Endometrial microvascular endothelial cells (primary cell): ENCODE measurements around the gene TCEAL7. TPM values are rescaled to one million over a fixed set of nuclear protein-coding genes. Genes with fewer than 3 reads are reported as not detected.

Source experiments
- in situ Hi-C: cut with HindIII; loops from 2 replicates; pipeline ENCODE4 v1.10.0; 2017; ENCODE audit warnings: low sequenced_read_pairs, low pct_unique_long_range_greater_than_20kb; ENCODE audit errors: inconsistent ontology term
- total RNA-seq: library from RNA; depleted of rRNA; stranded (reverse); fragments of >200 nt; gene quantifications from one replicate; pipeline ENCODE4 v1.2.3, GENCODE V29; 2015; ENCODE audit errors: inconsistent ontology term

Gene TCEAL7
- total RNA-seq, 1 donor from 2014 or later = 2.3 TPM

DNA sequence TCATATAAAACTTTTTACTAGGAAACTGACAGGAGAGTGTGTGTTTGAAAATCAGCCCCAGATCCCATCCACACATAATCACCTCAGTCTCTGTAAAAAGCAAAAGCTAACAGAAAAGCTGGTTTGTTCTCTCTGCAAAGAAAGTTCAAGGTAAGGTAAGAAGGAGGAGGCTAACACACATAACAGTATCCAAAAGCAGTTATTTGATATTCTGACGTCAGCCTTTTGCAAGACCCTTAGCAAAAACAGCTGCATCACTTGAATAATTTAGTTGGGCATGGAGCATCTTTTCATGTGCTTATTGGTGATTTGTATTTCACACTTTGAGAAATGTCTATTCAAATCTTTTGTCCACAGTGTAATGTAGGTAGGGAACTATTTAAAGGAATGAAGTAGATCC is 31.8 kb downstream of the TCEAL7 start:
- in situ Hi-C loops = no loop called here

DNA sequence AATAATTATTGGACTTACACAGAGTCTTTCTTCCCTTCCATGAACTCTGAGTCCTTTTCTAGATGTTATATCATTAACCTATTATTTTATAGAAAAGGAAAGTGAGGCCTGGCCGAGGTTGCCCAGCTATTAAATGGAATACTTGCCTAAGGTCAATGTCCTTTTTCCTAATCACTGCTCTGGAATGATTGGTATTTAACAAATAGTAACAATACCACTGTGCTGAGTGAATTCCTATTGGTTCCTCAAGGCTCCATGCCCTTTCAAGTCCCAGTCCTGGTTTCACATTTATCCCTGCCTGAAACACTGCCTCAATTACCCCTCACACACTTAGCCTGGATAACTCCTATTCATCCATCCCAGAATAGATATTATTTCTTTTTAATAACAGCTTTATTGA is 32.4 kb downstream of the TCEAL7 start:
- in situ Hi-C loops = no loop called here

DNA sequence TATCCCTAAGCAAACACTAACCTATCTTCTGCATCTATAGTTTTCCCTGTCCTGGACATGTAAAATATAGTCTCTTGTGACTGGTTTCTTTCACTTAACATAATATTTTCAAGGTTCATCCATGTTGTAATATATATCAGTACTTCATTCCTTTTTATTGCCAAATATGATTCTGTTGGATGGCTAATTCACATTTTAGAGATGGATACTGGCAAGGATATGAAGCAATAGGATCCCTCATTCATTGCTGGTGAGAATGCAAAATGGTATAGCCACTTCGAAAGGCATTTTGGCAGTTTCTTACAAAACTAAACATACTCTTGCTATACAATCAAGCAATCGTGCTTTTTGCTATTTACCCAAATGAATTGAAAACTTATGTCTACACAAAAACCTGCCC is 33.0 kb downstream of the TCEAL7 start:
- in situ Hi-C loops = no loop called here

DNA sequence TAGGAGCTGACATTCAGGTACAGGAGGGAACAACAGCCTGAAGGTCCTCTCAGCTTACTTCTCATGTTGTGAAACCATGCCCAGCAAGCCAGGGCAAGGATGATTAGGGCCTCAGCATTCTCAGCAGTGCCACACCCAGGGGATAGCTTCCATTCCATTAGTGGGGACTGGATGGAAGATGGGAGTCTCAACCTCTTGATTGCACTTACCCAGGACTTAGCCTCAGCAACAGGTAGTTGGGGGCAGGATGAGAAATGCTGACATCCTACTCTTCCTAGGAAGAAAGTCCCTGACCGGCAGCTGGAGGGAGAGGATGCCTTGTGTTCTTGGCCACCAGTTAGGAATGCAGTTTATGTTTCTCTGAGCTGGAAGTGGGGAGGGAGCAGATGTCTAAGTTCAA is 37.5 kb downstream of the TCEAL7 start:
- in situ Hi-C loops = no loop called here

DNA sequence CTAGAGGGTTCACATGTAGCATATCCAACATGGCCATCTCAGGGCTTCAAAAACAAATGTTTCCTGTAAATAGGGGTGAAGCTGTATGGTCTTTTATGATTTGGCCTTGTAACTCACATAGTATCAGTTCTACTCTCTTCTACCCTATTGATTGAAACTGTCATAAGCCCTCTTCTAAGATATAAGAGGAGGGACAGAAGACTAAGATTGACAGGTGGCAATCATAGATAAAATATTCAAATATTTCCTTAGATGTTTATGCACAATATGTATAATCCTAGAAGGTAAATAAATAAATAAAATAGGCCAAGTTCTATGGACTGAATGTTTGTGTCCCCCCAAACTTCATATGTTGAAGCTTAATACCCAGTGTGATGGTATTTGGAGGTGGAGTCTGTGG is 39.4 kb downstream of the TCEAL7 start:
- in situ Hi-C loops = no loop called here

DNA sequence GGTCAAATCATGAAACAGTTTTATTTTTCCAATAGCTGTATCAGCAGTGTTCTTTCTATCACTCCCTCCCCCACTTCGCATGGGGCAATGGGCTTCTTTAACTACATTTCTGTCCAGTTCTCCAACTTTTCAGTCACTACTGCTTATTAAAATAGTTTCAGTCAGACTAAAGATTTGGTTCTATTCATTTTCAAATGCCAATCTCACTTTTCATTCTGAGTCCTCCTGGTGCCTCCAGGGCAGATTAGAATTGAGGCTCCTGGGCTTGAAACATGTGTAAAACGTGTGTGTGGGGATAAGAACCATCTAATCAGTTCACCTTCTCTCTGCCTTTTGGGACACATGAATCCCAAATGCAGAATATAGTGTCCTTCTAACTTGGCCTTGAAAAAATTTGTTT is 42.8 kb downstream of the TCEAL7 start:
- in situ Hi-C loops = no loop called here

DNA sequence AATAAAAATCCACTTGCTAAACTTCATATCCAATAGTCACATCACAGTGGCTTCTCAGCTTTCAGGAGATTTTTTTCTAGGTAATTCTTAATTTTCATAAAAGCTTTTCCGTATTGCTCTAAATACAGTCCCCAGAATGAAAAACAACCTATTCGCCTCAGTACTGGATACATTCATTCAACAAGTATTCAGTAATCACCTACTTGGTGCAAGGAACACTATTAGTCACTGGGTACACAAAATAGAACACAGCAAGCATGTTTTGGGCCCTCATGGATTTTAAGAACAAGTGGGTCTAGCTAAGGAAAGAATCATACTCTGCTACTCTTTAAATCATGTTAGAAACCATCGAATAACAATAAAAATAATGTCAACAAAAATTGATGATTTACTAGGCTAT is 43.5 kb downstream of the TCEAL7 start:
- in situ Hi-C loops = no loop called here

DNA sequence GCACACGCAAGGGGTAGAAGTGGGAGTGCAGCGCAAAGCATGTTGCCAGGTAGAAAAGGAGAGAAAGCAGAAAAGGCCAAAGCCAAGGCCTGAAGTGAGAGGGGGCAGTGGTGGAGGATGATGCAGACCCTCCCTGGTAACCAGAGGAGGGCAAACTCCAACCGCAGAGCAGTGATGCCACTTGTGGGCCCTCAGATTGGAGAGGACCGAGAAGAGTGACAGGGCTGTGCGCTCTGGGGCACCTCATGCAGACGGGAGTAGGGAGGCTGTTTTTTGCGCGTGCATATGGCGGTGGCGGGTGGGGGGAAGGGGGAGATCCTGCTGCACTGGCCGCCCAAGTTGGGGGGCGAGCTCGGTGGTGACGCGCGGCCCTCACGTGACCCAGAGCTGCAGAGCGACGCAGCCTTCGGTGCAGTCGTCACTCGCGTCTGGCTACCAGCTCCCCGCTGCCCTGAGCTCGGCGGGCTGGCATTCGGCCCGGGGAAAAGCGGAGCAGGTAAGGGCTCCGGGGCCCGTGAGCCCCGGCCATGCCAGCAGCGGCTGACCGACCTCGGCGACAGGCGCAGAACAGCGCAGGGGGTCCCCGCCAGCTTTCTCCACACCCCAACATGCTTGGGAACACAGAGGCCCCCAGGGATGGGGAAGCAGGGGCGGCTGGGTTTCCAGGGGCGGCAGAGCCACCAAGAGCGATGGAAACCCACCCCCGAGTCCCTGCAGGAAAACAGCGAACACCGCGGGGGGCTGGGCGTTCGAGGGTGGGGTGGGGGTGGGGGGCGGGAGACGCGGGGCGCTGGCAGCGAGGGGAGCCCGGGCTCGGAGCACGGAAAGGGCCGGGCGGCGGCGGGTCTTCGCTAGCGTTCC is 46.3 kb downstream of the TCEAL7 start, which contains the start of gene BEX3:
TSS of gene BEX3 (plus strand) at position 421 of the 861 bp plus-strand sequence. CDS start 984 bp downstream, outside the sequence.
- in situ Hi-C loops = no loop called here

DNA sequence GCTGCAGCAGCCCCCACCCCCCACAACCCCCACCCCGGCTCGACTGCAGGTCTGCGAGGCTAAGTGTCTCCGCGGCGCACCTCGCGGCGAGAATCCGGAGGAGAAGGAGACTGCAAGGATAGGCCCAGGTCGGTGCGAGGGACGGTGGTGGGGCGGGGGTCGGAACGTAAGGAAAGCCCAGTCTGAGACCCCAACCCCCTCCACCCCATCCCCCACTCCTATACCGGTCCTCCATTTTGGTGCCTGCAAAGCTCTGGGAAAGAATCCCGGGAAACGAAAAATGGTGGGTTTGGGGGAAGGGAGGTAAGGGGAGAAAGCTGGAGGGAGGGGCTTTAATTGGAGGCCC is 46.9 kb downstream of the TCEAL7 start:
- in situ Hi-C loops = no loop called here

DNA sequence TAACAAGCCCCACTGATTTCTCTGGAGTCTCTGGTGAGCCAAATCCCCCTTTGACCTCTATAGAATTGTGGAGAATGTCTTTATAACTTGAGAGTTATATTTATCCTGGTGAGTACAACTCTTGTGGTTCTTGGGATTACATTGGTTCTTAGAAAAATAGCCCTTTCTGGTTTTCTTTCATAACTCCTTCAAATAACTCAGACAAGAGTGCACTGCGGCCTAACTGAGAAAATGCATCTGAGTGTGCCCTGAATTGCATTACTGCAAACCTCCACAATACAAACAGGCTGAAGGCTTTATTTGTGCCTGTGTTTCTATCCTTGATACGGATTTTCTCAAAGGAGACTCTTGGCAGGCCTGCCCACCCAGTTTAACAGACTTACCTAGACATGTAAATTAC is 49.0 kb downstream of the TCEAL7 start:
- in situ Hi-C loops = no loop called here

Other genes with a start within 250 kb of the TCEAL7 start
- gene NXF3, start 237.1 kb upstream of the TCEAL7 start, total RNA-seq = not detected
- 18.8 TPM for gene BEX4, start 115.1 kb upstream of the TCEAL7 start, total RNA-seq
- 59.9 TPM for gene TCEAL8, start 75.1 kb upstream of the TCEAL7 start, total RNA-seq
- gene TCEAL5, start 53.5 kb upstream of the TCEAL7 start, total RNA-seq = not detected
- gene BEX2, start 19.2 kb upstream of the TCEAL7 start, total RNA-seq = 0.37 TPM
- gene TCEAL9, start 26.3 kb downstream of the TCEAL7 start, total RNA-seq = 48.4 TPM
- gene BEX3, start 46.3 kb downstream of the TCEAL7 start, total RNA-seq = 219 TPM
- not detected for gene RAB40A, start 189.2 kb downstream of the TCEAL7 start, total RNA-seq